Colonic mucosa (tissue), 4 donors: ENCODE results near the gene CEP43. TPM values are rescaled to one million over a fixed set of nuclear protein-coding genes. Genes with fewer than 3 reads are reported as not detected.
A peak's percentile ranks its signal among the peaks of the same experiment; 100 is the strongest.

Source experiments
- DNase-seq: peaks from one replicate; pipeline ENCODE4 v3.0.0-alpha.2; 2020
- H3K27ac ChIP-seq: fragments of 200-600 bp; one replicate; pipeline ENCODE4 v1.8.0; 2021
- H3K27me3 ChIP-seq: fragments of 200-600 bp; one replicate; pipeline ENCODE4 v1.8.0; 2021
- H3K36me3 ChIP-seq: fragments of 200-600 bp; one replicate; pipeline ENCODE4 v1.8.0; 2021
- H3K4me1 ChIP-seq: fragments of 200-600 bp; one replicate; pipeline ENCODE4 v1.8.0; 2021; ENCODE audit warnings: mild to moderate bottlenecking
- H3K4me3 ChIP-seq: fragments of 200-600 bp; one replicate; pipeline ENCODE4 v1.8.0; 2021
- H3K9ac ChIP-seq, 2 donors: one replicate each; pipeline ENCODE4 v1.7.0; 2013; ENCODE audit warnings: control low read depth in 2 of 2, low read depth in 2 of 2, low read length in 2 of 2
- H3K9me3 ChIP-seq: fragments of 200-600 bp; one replicate; pipeline ENCODE4 v1.8.0; 2021
- CTCF ChIP-seq: fragments of 200-600 bp; IDR thresholded peaks from one replicate; pipeline ENCODE4 v1.8.0; 2022; ENCODE audit warnings: antibody characterized with exemption, mild to moderate bottlenecking
- intact Hi-C: fragments of 100-400 bp; cut with DNase I; formaldehyde crosslinking; loops from one replicate; pipeline ENCODE4 v1.14.1; 2022
- total RNA-seq, 2 donors: library from RNA; stranded (reverse); fragmentation: NEBNext Ultra II Directional in 1 of 2; extraction: Animal tissue kit (Norgen Biotek cat#: 25700) in 1 of 2; gene quantifications; one replicate each; pipeline ENCODE4 v1.2.1, GENCODE V29; 2021
- donor health status: healthy.
- donor health status: DM: no; HTN: no; CAD: no.
- donor health status: DM: no; HTN: no; CAD: no.

Gene CEP43
- total RNA-seq, 2 donors from 2014 or later = 17.3 to 23.8 TPM

- no peaks in the 10 kb centered on the region for H3K27me3 ChIP-seq
- no peaks in the 10 kb centered on the region for H3K36me3 ChIP-seq
- intact Hi-C loops = loop anchor here (5.0 kb wide), 1 partner anchor 41 kb away; the partner anchor contains the start of gene CEP43
- H3K4me3 ChIP-seq = peak within 1 kb of the TSS; percentile 96
- peak; percentile 99 for DNase-seq
- peak within 1 kb of the TSS; percentile 79 to 97 for H3K9ac ChIP-seq
- H3K9me3 ChIP-seq = no peaks in the 10 kb centered on the region
- peak within 1 kb of the TSS; percentile 95 for H3K27ac ChIP-seq
- peaks cover 13% of the 10 kb centered on the region for H3K4me1 ChIP-seq
- no peak for TF ChIP-seq CTCF
These were observed 42.6 kb upstream of the CEP43 start, which contains the start of gene RNASET2 for GRCh38 chr6:166956444-166957086. Gene RNASET2, minus strand, starts transcription at chr6:166956550. Its CDS starts 368 bp downstream, at chr6:166956182.

GRCh38 chr6:166957087-166957804 lies 42.0 kb upstream of the CEP43 start:
- TF ChIP-seq CTCF = no peak
- Histone ChIP-seq H3K4me1 (peaks cover 13% of the 10 kb centered on the region), H3K9me3 (no peaks in the 10 kb centered on the region), H3K9ac (peak overlapping the region; percentile 79 to 97), H3K4me3 (peak overlapping the region; percentile 96), H3K27ac (peak overlapping the region; percentile 95), H3K36me3 (no peaks in the 10 kb centered on the region), H3K27me3 (no peaks in the 10 kb centered on the region)
- intact Hi-C loops = loop anchor here (5.0 kb wide), 1 partner anchor 40 kb away; the partner anchor contains the start of gene CEP43
- DNase-seq = peak; percentile 76

- Histone ChIP-seq H3K27ac (peak overlapping the region; percentile 95), H3K4me3 (peak overlapping the region; percentile 96), H3K36me3 (no peaks in the 10 kb centered on the region), H3K4me1 (peaks cover 13% of the 10 kb centered on the region), H3K27me3 (no peaks in the 10 kb centered on the region), H3K9me3 (no peaks in the 10 kb centered on the region), H3K9ac (peak overlapping the region in 1 of 2 donors; percentile 97)
- no peak for TF ChIP-seq CTCF
- DNase-seq = no peak
- intact Hi-C loops = loop anchor here (5.0 kb wide), 1 partner anchor 40 kb away; the partner anchor contains the start of gene CEP43
These were observed 41.5 kb upstream of the CEP43 start for GRCh38 chr6:166957805-166958076.

- Histone ChIP-seq H3K4me3 (no peak overlapping the region), H3K27me3 (no peaks in the 10 kb centered on the region), H3K9me3 (no peaks in the 10 kb centered on the region), H3K36me3 (no peaks in the 10 kb centered on the region), H3K27ac (peak overlapping the region; percentile 67), H3K4me1 (peaks cover 13% of the 10 kb centered on the region), H3K9ac (peak overlapping the region in 1 of 2 donors; percentile 40)
- peak; percentile 61 for DNase-seq
- no peak for TF ChIP-seq CTCF
- intact Hi-C loops = loop anchor here (5.0 kb wide), 1 partner anchor 38 kb away; the partner anchor contains the start of gene CEP43
These were observed 40.0 kb upstream of the CEP43 start for GRCh38 chr6:166958926-166959861.
